ENCODE data around the gene CYTH3.
A peak's percentile ranks its signal among the peaks of the same experiment; 100 is the strongest.
"Not testable (repeated sequence)": the region's sequence is repeated elsewhere in the genome, so short reads cannot be mapped to it uniquely, and the experiment has no call there.

CYTH3 gene

DNA sequence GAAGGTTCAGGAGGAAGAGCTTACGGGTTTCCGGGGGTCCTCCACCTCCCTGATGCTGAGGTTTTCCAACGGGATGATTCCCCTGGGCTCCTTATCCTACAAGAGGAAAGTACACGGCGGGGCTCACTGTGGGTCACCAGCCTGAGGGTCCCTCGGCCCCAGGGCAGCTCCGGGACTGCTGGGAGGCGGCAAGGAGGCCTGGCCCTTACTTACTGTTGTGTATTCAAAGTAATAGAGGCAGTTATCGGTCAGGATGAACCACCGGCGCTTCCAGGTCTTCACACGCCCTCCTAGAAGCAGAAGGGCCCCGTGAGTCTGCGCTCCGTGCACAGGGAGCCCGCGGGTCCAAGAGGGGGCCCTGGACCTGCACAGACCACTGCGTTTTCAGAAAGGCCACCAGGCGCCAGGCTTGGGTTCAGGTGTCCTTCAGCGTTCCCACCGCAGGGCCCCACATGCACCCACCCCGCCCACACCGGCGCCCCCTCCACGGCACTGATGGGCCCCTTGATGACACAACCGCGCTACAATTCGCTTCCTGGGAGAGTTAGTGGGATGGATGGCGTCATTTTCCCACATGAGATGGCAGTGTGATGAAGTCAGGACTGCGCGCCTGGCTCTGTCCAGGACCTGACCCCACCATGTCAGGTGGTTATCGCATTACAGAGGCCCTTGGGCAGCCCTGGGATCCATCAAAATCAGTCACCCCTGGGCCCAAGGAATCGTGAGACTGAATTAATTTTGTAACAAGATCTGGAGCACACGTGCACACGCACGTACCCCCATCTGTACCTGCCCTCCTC, 106.7 kb downstream of the CYTH3 start:
- no peak for DNase-seq (ENCODE audit: low read depth)

DNA sequence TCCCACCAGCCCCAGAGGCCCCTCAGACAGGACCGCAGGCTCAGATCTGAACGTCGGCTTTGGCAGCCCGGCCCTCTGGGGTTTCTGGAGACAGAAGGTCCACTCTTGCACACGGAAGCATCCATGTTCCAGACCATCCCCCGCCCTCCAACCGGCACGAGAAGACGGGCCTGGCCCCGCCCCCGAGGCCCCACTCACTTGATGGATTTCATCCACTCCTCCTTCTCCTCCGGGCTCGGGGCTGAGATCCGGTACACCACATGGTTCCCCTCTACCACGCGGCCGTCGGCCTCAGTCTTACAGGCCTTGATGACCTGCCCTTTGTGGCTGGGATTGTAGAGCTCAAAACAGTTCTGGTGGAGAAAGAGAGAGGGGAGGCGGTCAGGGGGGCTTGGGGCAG, 107.3 kb downstream of the CYTH3 start:
- DNase-seq (ENCODE audit: low read depth), result no peak

DNA sequence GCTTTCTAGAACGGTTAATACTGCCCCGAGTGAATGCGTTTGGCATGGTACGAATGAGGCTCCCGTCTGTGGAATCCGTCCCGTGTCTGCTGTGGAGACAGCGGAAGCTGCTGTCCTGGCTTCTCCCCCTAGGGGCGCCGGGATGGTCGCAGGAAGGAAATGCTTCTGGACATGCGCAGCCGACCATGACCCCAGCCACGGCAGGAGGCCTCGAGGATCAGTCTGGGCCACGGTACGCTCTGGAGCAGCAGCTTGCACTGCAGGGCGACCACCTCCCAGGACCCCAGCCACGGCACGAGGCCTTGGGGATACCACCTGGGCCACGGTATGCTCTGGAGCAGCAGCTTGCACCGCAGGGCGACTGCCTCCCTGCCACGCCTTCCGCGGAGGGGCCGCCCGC, 107.9 kb downstream of the CYTH3 start:
- DNase-seq (ENCODE audit: low read depth), result no peak

DNA sequence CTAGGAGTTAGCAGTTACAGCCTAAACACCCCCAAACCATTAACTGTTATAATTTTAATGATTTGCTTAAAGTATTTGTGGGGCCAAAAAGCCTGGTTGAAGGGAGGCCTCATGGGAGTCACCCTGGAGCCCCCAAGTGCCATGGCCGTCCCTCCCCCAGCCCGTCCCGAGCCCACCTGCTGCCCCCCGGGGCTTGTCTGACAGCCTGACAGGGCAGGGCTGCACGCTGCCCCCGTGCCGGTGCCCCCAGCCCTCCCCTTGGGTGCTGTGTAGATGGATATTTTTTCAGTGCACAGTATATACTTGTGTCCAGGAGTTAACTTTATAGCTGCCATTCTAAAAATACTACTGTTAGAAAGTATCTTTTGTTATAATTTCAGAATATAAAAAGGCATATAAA, 108.4 kb downstream of the CYTH3 start:
- DNase-seq (ENCODE audit: low read depth), result no peak

DNA sequence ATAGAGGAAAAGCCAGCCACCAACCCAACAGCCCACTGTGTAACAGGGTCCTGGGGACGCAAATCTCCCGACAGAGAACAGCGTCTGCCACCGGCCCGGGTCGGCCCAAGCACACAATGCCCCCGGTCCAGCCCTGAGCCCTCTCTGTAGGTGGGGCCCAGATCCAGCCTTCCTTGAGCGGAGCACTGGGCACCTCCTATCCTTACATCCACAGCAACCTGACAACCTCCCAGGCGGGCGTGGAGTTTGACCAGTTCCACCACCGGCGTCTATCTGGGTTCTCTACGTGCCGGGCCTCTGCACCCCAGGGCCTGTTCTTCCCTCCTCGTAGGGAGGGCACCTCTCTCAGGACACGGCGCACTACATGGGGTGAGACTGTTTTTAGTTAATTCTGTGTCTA, 109.0 kb downstream of the CYTH3 start:
- no peak for DNase-seq (ENCODE audit: low read depth)

DNA sequence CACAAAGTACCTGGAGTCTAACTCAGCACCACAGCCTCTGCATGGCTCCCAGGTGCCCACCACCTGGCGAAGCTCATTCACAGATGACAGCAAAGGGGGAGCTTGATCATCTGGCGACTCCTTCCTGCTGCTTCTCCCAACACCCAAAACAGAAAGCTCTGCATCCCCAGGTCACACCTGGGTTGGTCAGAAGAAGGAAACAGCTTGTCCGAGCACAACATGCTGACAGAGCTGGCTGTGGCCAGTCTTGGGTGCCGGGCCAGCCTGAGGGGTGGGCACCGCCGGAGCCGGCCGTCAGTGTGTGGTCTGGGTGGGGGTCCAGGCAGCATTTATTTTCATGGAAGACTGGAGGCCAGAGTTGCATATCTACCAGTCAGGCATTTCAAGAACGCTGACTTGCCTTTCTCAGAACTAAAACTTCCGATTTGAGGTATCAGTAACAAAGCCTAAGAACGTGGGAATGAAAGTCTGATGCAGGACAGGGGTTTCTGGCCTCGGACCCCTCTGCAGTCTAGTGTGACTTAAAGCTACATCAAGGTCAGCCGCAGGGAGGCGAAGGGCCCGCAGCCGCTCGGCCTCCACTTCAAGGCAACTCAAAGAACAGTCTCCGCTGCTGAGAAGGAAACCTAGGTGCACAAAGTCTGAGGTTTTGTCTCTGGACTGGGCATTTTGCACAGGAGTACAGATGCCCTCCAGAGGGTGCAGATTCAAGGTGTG, 109.6 kb downstream of the CYTH3 start:
- DNase-seq (ENCODE audit: low read depth), result no peak

DNA sequence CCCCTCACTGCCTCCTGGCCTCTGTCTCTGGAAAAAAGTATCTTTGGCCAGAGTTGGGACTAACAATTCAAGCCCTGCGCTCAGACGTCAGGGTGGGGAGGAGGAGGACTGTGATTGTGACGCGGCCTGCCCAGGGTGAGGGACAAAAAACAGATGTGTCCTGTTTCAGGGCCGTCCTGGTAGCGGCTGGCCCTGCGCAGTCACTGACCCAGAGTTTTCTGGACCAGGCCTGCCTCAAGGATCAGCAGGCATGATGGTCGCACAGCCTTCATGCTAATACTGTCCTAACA, 110.1 kb downstream of the CYTH3 start:
- DNase-seq (ENCODE audit: low read depth), result no peak

DNA sequence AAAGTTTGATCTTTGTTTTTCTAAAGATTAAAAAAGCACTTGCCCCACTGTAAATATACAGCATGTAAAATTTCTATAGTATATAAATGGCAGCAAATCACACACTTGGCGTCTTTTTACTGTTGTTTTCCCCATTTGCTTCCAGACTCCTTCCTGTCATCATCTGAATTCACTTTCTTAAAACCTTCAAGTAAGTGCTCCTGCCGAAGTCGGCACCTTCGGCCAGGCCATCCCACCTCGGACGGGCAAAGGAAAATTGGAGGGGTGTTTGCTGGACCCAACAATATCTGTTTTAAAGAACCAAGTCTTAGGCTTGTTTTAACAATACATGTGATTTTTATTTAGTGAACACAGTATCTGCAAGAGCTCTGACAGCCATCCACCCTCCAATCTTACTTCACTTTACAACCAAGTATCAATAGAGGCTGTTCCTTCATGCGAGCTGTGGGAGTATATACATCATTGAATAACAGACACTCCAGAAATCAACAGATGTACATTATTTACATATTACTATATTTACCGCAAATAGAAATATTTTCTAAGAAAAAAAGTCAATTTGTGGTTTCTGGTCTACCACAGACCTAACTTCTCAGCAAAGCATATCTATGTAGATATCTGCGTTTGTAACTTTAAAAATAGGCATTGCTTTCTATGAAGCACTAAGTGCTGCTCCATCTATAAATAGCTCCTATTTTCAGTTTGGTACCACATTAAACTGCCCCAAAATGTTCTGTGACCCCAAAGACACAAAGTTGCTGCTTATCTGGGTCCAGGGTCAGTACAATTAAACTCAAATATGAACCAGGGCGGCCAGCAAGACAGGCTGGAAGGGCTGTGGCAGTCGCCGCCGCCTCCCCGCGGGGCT, 110.7 kb downstream of the CYTH3 start:
- no peak for DNase-seq (ENCODE audit: low read depth)

DNA sequence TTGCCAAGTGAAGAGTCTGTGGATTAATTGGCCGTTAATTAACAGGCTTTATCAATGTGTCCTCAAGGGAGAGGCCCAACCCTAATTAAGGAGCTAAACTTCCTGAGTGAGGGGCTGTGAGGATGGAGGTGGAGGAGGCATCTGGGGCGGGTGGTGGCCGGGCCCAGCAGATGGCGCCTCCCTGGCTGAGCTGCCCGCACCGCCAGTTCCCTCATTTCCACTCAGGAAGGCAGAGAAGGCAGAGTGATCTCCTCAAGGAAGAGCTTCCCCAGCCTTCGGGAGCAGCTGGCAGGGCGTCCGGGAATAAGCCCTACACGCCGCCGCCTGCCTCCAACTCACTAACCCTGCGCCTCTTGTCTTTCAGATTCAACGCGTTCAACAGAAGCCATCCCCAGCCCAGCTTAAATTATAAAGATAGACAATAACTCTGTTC, 112.2 kb downstream of the CYTH3 start:
- peak; percentile 86 for DNase-seq (ENCODE audit: low read depth)

DNA sequence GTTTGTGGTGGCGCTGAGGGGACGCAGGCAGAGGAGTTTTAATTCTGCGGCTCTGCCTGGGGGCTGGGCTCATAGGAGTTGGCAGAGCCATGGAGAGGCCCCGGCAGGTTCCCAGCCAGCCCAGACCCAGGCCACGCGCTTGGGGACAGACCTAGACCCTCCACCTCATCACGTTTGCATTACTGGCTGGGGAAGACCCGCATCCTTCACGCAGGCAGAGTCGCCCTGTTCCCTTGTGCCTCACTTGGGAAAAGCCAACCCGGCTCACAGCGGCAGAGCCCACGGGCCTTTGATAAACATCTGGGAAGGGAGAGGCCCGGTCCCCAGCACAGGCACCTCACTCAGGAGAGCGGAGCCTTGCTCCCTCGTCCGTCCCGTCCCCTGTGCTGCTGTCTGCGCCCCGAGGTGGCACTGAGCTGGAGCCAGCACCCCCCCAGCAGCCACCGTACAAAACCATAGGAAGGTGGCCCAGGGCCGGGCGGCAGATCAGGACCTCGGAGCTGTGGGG, 112.8 kb downstream of the CYTH3 start:
- DNase-seq (ENCODE audit: low read depth), result no peak

DNA sequence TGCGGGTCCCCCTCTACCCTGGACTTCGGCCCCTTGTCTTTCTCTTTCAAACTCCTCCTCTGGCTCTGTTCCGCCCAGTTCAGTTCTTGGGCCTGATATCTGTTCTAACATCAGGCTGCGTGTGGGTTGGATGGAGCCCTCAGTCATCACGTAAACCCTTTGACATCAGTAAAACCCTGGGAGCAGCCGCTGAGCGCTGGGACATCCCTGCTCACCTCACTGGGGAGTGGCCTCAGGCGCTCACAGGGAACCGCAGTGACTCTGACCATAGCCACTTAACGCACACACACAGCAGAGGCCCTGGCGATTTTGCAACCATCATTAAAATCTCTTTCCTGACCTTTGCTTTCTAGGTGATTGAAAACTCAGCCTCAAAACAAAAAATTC, 113.3 kb downstream of the CYTH3 start:
- peak; percentile 48 for DNase-seq (ENCODE audit: low read depth)

DNA sequence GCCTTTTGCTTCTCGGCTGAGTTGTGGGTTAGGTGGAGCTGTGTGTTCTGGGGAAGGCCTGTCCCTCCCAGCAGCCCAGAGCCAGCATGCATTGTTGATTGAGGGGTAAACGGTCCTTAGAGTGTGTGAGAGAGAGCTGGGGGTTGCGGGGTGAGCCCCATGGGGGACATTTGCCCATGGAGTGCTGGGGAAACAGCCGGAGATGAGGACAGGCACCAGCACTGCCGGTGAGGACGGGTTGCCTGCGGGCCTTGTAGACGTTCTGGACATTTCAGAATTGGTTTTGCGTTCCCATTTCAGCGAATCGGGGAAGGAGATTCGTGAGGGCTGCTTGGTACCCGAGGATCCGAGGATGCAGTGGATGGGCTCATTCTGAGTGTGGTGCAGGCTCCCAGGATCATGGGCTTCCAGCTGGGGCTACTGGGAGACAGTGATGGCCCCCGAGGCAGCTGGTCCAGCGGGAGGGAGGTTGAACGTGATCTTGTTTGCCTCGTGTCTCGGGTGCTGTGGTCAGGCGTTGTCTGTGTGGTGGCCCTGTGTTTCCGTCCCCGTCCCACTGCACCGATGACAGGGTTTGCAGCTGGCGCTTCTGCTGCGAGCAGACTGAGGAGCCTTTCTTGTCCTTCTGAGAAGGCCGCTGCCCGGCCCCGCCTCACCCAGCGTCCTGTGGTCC, 113.9 kb downstream of the CYTH3 start:
- no peak for DNase-seq (ENCODE audit: low read depth)

DNA sequence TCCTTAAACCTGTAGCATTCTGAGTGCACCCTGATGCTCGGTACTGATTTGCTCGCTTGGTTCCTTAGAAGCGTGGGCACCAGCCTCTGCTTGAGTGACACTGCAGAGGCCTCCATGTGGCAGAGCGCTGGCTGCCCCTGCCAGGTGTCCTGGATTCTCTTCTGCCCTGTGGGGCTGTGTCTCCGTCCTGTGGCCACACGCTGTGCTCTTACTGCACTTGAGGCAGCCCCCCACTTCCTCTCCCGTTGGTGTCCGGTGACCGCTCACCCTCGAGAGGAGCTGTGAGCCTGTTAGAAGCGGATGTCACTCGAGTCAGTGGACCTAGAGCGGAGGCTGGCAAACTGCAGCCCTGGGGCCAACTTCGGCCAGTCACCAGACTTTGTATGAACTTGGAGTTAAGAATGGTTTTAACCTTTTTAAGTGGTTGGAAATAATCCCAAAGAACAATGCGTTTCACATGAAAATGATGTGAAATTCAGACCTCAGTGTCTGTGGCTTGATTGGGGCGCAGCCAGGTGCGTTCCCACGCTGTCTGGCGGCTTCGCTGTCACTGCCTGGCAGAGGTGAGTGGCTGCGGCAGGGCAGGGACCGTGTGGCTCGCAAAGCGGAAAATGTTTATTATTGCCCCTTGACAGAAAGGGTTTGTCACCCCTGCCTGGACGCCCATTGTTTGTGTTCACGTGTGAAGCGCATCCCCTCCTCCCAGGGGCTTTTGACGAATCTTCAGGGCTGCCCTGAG, 114.6 kb downstream of the CYTH3 start:
- DNase-seq (ENCODE audit: low read depth), result no peak

DNA sequence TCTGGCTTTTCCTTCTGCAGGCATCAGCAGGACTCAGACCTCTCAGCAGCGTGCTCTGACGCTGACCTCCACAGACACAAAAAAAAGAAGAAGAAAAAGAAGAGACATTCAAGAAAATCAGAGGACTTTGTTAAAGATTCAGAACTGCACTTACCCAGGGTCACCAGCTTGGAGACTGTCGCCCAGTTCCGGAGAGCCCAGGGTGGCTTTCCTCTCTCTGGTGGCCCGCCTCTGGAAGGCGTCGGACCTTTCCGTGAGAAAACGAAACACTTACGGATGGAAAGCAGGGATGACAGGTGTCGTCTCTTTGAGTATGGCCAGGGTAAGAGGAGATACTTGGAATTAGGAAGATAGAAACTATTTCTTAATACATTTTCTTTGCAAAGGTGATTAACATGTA, 115.7 kb downstream of the CYTH3 start:
- no peak for DNase-seq (ENCODE audit: low read depth)

DNA sequence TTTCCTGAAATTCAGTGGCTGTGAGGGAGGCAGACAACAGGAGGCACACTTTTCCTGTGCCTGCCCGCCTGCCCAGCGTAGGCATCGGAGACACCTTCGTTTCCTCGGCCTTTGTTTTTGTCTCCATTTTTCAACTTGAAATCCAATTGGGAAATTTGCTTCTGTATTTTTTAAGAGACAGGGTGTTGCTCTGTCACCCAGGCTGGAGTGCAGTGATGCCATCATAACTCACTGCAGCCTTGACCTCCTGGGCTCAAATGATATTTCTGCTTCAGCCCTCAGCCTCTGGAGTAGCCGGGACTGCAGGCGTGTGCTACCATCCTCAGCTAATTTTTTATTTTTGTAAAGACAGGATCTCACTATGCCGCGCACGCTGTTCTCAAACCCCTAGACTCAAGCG, 116.8 kb downstream of the CYTH3 start:
- no peak for DNase-seq (ENCODE audit: low read depth)

DNA sequence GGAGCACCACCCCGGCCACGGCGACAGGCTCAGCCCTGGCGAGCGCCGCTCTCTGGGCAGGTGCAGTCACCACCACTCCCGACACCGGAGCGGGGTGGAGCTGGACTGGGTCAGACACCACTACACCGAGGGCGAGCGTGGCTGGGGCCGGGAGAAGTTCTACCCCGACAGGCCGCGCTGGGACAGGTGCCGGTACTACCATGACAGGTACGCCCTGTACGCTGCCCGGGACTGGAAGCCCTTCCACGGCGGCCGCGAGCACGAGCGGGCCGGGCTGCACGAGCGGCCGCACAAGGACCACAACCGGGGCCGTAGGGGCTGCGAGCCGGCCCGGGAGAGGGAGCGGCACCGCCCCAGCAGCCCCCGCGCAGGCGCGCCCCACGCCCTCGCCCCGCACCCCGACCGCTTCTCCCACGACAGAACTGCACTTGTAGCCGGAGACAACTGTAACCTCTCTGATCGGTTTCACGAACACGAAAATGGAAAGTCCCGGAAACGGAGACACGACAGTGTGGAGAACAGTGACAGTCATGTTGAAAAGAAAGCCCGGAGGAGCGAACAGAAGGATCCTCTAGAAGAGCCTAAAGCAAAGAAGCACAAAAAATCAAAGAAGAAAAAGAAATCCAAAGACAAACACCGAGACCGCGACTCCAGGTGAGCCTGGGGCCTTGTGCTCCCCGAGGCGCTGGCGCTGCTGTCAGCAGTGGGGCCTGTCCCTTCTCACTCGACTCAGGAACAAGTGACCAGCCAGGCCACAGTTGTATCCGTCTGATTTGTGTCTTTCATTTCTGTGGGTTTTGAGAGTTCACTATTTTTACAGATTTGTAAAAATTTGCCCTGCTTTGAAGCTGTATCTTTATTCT, 117.7 kb downstream of the CYTH3 start:
- DNase-seq (ENCODE audit: low read depth), result no peak

DNA sequence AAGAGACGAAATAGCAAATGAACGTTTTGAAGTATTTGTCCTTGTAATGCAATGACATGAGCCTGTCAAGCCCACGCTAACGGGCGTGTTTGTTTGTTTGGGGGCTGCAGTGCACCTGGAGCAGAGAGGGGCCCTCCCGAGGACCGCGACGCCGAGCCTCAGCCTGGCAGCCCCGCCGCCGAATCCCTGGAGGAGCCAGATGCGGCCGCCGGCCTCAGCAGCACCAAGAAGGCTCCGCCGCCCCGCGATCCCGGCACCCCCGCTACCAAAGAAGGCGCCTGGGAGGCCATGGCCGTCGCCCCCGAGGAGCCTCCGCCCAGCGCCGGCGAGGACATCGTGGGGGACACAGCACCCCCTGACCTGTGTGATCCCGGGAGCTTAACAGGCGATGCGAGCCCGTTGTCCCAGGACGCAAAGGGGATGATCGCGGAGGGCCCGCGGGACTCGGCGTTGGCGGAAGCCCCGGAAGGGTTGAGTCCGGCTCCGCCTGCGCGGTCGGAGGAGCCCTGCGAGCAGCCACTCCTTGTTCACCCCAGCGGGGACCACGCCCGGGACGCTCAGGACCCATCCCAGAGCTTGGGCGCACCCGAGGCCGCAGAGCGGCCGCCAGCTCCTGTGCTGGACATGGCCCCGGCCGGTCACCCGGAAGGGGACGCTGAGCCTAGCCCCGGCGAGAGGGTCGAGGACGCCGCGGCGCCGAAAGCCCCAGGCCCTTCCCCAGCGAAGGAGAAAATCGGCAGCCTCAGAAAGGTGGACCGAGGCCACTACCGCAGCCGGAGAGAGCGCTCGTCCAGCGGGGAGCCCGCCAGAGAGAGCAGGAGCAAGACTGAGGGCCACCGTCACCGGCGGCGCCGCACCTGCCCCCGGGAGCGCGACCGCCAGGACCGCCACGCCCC, 118.5 kb downstream of the CYTH3 start:
- no peak for DNase-seq (ENCODE audit: low read depth)

DNA sequence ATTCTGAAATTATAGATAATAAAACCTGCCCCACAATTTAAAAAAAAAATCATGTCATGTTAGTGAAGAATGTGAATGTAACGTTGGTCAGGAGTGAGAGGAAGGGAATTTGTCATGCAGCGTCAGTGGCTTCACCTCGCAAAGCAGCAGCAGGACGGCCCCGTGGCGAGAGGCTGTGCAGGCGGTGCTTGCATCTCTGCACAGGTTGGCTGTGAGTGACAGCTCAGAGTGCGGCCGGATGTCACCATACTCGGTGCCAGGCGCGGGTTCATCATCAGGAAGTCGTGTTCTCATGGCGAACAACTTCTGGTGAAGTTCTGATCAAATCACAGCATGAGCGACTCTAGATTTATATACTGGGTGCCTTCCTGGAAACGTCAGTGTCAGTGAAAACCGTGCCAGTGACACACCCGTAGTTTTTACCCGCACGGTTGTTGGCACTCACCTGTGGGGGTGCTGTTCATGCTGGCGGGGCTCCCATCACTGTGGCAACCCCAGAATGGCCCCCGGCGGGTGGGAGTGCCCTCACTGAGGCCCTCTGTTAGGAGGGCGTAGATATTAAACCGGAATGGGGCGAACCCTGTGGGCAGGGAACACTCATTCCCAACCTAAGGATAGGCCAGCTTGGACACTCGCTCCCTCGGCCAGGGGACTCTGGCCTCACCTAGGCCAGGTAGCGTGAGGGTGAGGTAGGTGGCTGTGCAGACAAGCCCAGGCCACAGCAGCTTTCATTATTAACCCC, 120.3 kb downstream of the CYTH3 start:
- no peak for DNase-seq (ENCODE audit: low read depth)

DNA sequence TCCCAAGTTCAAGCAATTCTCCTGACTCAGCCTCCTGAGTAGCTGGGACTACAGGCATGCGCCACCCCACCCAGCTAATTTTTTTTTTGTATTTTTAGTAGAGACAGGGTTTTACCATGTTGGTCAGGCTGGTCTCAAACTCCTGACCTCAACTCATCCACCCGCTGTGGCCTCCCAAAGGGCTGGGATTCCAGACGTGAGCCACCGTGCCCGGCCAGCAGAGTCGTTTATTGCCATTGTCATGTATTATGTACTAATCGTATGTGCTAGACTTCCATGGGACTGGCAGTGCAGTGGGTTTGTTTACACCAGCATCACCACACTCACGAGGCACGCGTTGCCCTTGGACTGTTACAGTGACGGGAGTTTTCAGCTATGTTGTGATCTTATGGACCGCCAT, 120.9 kb downstream of the CYTH3 start:
- DNase-seq (ENCODE audit: low read depth), result not testable (repeated sequence)

Data from EH (cell line).